HepG2 (cell line): ENCODE measurements around the gene NPC1. TPM values are rescaled to one million over a fixed set of nuclear protein-coding genes. Genes with fewer than 3 reads are reported as not detected.

Experiments
- ADNP ChIP-seq: sonication (generic); formaldehyde crosslinking; IDR thresholded peaks from 2 replicates; pipeline ENCODE4 v1.4.0; 2020; ENCODE audit warnings: missing genetic modification reagents
- AGO1 ChIP-seq: fragments of 200-400 bp; formaldehyde crosslinking; IDR thresholded peaks from 2 replicates; pipeline ENCODE4 v1.6.1; 2017; ENCODE audit warnings: mild to moderate bottlenecking, low read depth, low read length, moderate library complexity; ENCODE audit not compliant: poor library complexity, severe bottlenecking
- ARHGAP35 ChIP-seq: sonication (generic); formaldehyde crosslinking; IDR thresholded peaks from 2 replicates; pipeline ENCODE4 v1.9.0; 2022; ENCODE audit warnings: mild to moderate bottlenecking, inconsistent platforms, moderate library complexity, missing genetic modification reagents, borderline replicate concordance
- CBX5 ChIP-seq: sonication (generic); formaldehyde crosslinking; IDR thresholded peaks from 2 replicates; pipeline ENCODE4 v1.4.0; 2020; ENCODE audit warnings: missing genetic modification reagents, borderline replicate concordance
- CHD4 ChIP-seq: fragments of 200-600 bp; sonication (generic); IDR thresholded peaks from 2 replicates; pipeline ENCODE4 v1.7.0; 2017; ENCODE audit warnings: mild to moderate bottlenecking, low read length, borderline replicate concordance
- FOXA3 ChIP-seq: IDR thresholded peaks from 2 replicates; pipeline ENCODE4 v1.6.1; 2016; ENCODE audit warnings: missing genetic modification reagents, missing compliant biosample characterization
- HNRNPL ChIP-seq: fragments of 200-400 bp; formaldehyde crosslinking; IDR thresholded peaks from 2 replicates; pipeline ENCODE4 v1.6.1; 2017; ENCODE audit warnings: mild to moderate bottlenecking, low read depth, low read length
- KDM4B ChIP-seq: sonication (generic); formaldehyde crosslinking; IDR thresholded peaks from 2 replicates; pipeline ENCODE4 v1.4.0; 2020; ENCODE audit warnings: missing genetic modification reagents
- KDM6A ChIP-seq: IDR thresholded peaks from 2 replicates; pipeline ENCODE4 v1.6.1; 2016; ENCODE audit warnings: low read depth
- KLF15 ChIP-seq: sonication (generic); formaldehyde crosslinking; IDR thresholded peaks from 2 replicates; pipeline ENCODE4 v1.8.1; 2023; ENCODE audit warnings: borderline replicate concordance, mild to moderate bottlenecking, inconsistent platforms, missing genetic modification reagents, mixed read lengths
- MED13 ChIP-seq: sonication (generic); formaldehyde crosslinking; IDR thresholded peaks from 2 replicates; pipeline ENCODE4 v1.5.0; 2020; ENCODE audit warnings: missing genetic modification reagents
- MIER2 ChIP-seq: IDR thresholded peaks from 2 replicates; pipeline ENCODE4 v1.6.1; 2016; ENCODE audit warnings: missing biosample characterization, missing genetic modification reagents
- SMC3 ChIP-seq: IDR thresholded peaks from 2 replicates; pipeline ENCODE4 v1.6.1; 2011; ENCODE audit warnings: low read length, improper control_type of control experiment
- SP2 ChIP-seq: sonication (generic); formaldehyde crosslinking; IDR thresholded peaks from 2 replicates; pipeline ENCODE4 v1.5.1; 2020; ENCODE audit warnings: mild to moderate bottlenecking, missing genetic modification reagents
- THYN1 ChIP-seq: sonication (generic); formaldehyde crosslinking; IDR thresholded peaks from 2 replicates; pipeline ENCODE4 v1.8.1; 2023; ENCODE audit warnings: low read depth, mild to moderate bottlenecking, moderate library complexity, missing genetic modification reagents, borderline replicate concordance
- TOE1 ChIP-seq: sonication (generic); formaldehyde crosslinking; IDR thresholded peaks from 2 replicates; pipeline ENCODE4 v1.4.0; 2020; ENCODE audit warnings: mild to moderate bottlenecking, missing genetic modification reagents
- ZC3H4 ChIP-seq: sonication (generic); formaldehyde crosslinking; IDR thresholded peaks from 2 replicates; pipeline ENCODE4 v1.4.0; 2020; ENCODE audit warnings: missing genetic modification reagents, borderline replicate concordance
- ZFP36L1 ChIP-seq: sonication (generic); formaldehyde crosslinking; IDR thresholded peaks from 2 replicates; pipeline ENCODE4 v1.8.0; 2022; ENCODE audit warnings: mild to moderate bottlenecking, missing genetic modification reagents, moderate library complexity
- ZGPAT ChIP-seq: IDR thresholded peaks from 2 replicates; pipeline ENCODE4 v1.6.1; 2016; ENCODE audit warnings: mild to moderate bottlenecking
- ZHX1 ChIP-seq: sonication (generic); formaldehyde crosslinking; IDR thresholded peaks from 2 replicates; pipeline ENCODE4 v1.8.1; 2022; ENCODE audit warnings: low read depth, mild to moderate bottlenecking, missing genetic modification reagents
- ZNF282 ChIP-seq: fragments of 450-650 bp; IDR thresholded peaks from 2 replicates; pipeline ENCODE4 v1.6.1; 2018; ENCODE audit not compliant: partially characterized antibody
- ZNF431 ChIP-seq: sonication (generic); formaldehyde crosslinking; IDR thresholded peaks from 2 replicates; pipeline ENCODE4 v1.9.0; 2022; ENCODE audit warnings: missing genetic modification reagents, low read depth, mild to moderate bottlenecking, borderline replicate concordance
- ZNF615 ChIP-seq: sonication (generic); formaldehyde crosslinking; IDR thresholded peaks from 2 replicates; pipeline ENCODE4 v1.5.0; 2020; ENCODE audit warnings: mild to moderate bottlenecking, missing genetic modification reagents, borderline replicate concordance
- ZNF740 ChIP-seq: sonication (generic); formaldehyde crosslinking; IDR thresholded peaks from 2 replicates; pipeline ENCODE4 v1.4.0; 2020; ENCODE audit warnings: missing genetic modification reagents
- ZNF782 ChIP-seq: sonication (generic); formaldehyde crosslinking; IDR thresholded peaks from 2 replicates; pipeline ENCODE4 v1.4.0; 2020; ENCODE audit warnings: missing genetic modification reagents, mild to moderate bottlenecking, borderline replicate concordance
- ZNF790 ChIP-seq: sonication (generic); formaldehyde crosslinking; IDR thresholded peaks from 2 replicates; pipeline ENCODE4 v1.8.0; 2022; ENCODE audit warnings: missing genetic modification reagents, mild to moderate bottlenecking, borderline replicate concordance
- polyA plus RNA-seq, 8 experiments: library from polyadenylated mRNA; depleted of rRNA in 3 of 8; stranded (reverse) in 7 of 8; unstranded in 1 of 8; fragments of >200 nt; fragmentation: Illumina TruSeq in 4 of 8; extraction: Trizol in 4 of 8; gene quantifications; 2 replicates each; pipeline versions ENCODE4 v1.2.1 to v1.2.3, GENCODE V29; 2011 to 2016; ENCODE audit warnings: low read depth in 4 of 8, missing spikeins in 1 of 8, mixed read lengths in 1 of 8; ENCODE audit not compliant: insufficient read depth in 1 of 8
- total RNA-seq, 5 experiments: library from RNA; depleted of rRNA; stranded (reverse); fragments of >200 nt; fragmentation: Illumina TruSeq; extraction: Trizol; gene quantifications; 2 replicates each; pipeline ENCODE4 v1.2.3, GENCODE V29; 2016; ENCODE audit warnings: low read depth in 1 of 5

NPC1 gene
- total and polyA plus RNA-seq, 2 of the 13 experiments (the other 11 are each of a cell fraction or from before 2014, with no cell fraction given): 46.5 to 114 TPM

GRCh38 chr18:23556145-23556780, 30.0 kb downstream of the NPC1 start (continued):
- TF ChIP-seq KDM4B (no peak), ARHGAP35 (CRISPR knock-in tag) (no peak; the same call in 1 of the 2 replicates), ZNF740 (CRISPR knock-in tag) (no peak), SP2 (CRISPR knock-in tag) (no peak), ZNF615 (CRISPR knock-in tag) (no peak), KDM6A (peak; percentile 92), ADNP (0 out of 2 replicates have a peak, but pooled peaks have one; percentile 38), ZNF282 (no peak), ZC3H4 (CRISPR knock-in tag) (no peak), TOE1 (CRISPR knock-in tag) (no peak), ZNF790 (CRISPR knock-in tag) (no peak), FOXA3 (CRISPR knock-in tag) (peak; percentile 87), ZNF782 (CRISPR knock-in tag) (peak; percentile 61; the same call in 1 of the 2 replicates), KLF15 (CRISPR knock-in tag) (no peak), ZGPAT (CRISPR knock-in tag) (peak; percentile 92), MED13 (CRISPR knock-in tag) (peak; percentile 61; the same call in 1 of the 2 replicates), ZHX1 (peak; percentile 47; the same call in 1 of the 2 replicates), ZFP36L1 (CRISPR knock-in tag) (peak; percentile 20; the same call in 1 of the 2 replicates), ZNF431 (CRISPR knock-in tag) (no peak; the same call in 1 of the 2 replicates), AGO1 (no peak), HNRNPL (no peak), CHD4 (no peak), MIER2 (CRISPR knock-in tag) (no peak), SMC3 (peak; percentile 33; the same call in 1 of the 2 replicates), CBX5 (CRISPR knock-in tag) (no peak; the same call in 1 of the 2 replicates), THYN1 (no peak)
